HL-60 (cell line): ENCODE results near the gene NPY.

Experiments used
- GABPA ChIP-seq: IDR thresholded peaks from 2 replicates; pipeline ENCODE4 v1.6.1; 2012; ENCODE audit warnings: low read depth
- POLR2AphosphoS5 ChIP-seq: IDR thresholded peaks from 2 replicates; pipeline ENCODE4 v1.6.1; 2012; ENCODE audit warnings: low read depth
- SPI1 ChIP-seq: IDR thresholded peaks from 2 replicates; pipeline ENCODE4 v1.6.1; 2012; ENCODE audit warnings: low read depth, mild to moderate bottlenecking, borderline replicate concordance
- TF ChIP-seq, protein P1 (sequence below): IDR thresholded peaks from one replicate; pipeline ENCODE4 v1.5.1; 2011; ENCODE audit warnings: low read length, control low read depth, inconsistent platforms; ENCODE audit not compliant: insufficient read depth
- TF ChIP-seq, protein P2 (sequence below): IDR thresholded peaks from 2 replicates; pipeline ENCODE4 v1.6.1; 2012; ENCODE audit warnings: low read depth; ENCODE audit not compliant: insufficient replicate concordance

DNA sequence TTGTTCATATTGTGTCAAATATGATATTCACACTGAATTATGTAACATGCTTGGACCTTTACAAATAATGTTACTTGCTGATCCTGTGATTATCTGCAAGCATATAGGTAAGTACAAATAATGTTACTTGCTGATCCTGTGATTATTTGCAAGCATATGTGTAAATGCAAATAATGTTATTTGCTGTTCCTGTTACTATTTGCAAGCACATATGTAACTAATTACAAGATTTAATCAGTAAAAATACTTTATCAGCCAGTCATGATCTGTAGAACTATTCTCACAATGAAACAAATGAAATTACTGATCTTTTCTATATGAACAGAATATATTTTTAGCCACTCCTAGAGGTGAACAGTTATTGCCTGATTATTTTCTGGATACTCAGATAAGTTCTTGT, 44.7 kb upstream of the NPY start:
- no peak for TF ChIP-seq POLR2AphosphoS5
- TF ChIP-seq, protein P1, sequence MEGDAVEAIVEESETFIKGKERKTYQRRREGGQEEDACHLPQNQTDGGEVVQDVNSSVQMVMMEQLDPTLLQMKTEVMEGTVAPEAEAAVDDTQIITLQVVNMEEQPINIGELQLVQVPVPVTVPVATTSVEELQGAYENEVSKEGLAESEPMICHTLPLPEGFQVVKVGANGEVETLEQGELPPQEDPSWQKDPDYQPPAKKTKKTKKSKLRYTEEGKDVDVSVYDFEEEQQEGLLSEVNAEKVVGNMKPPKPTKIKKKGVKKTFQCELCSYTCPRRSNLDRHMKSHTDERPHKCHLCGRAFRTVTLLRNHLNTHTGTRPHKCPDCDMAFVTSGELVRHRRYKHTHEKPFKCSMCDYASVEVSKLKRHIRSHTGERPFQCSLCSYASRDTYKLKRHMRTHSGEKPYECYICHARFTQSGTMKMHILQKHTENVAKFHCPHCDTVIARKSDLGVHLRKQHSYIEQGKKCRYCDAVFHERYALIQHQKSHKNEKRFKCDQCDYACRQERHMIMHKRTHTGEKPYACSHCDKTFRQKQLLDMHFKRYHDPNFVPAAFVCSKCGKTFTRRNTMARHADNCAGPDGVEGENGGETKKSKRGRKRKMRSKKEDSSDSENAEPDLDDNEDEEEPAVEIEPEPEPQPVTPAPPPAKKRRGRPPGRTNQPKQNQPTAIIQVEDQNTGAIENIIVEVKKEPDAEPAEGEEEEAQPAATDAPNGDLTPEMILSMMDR = no peak
- TF ChIP-seq, protein P2, sequence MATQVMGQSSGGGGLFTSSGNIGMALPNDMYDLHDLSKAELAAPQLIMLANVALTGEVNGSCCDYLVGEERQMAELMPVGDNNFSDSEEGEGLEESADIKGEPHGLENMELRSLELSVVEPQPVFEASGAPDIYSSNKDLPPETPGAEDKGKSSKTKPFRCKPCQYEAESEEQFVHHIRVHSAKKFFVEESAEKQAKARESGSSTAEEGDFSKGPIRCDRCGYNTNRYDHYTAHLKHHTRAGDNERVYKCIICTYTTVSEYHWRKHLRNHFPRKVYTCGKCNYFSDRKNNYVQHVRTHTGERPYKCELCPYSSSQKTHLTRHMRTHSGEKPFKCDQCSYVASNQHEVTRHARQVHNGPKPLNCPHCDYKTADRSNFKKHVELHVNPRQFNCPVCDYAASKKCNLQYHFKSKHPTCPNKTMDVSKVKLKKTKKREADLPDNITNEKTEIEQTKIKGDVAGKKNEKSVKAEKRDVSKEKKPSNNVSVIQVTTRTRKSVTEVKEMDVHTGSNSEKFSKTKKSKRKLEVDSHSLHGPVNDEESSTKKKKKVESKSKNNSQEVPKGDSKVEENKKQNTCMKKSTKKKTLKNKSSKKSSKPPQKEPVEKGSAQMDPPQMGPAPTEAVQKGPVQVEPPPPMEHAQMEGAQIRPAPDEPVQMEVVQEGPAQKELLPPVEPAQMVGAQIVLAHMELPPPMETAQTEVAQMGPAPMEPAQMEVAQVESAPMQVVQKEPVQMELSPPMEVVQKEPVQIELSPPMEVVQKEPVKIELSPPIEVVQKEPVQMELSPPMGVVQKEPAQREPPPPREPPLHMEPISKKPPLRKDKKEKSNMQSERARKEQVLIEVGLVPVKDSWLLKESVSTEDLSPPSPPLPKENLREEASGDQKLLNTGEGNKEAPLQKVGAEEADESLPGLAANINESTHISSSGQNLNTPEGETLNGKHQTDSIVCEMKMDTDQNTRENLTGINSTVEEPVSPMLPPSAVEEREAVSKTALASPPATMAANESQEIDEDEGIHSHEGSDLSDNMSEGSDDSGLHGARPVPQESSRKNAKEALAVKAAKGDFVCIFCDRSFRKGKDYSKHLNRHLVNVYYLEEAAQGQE = no peak
- TF ChIP-seq GABPA = no peak
- no peak for TF ChIP-seq SPI1
